Activated naive CD4-positive, alpha-beta T cell treated with anti-CD3 and anti-CD28 coated beads for 36 hours (primary cell): ENCODE data around the gene ACSL6. TPM values are rescaled to one million over a fixed set of nuclear protein-coding genes. Genes with fewer than 3 reads are reported as not detected.

ENCODE experiments used
- CTCF ChIA-PET: fragments of 350-600 bp; sonication (Branson Sonifier 250); formaldehyde crosslinking; loops from one replicate; lab custom pipeline; 2021; ENCODE audit warnings: antibody characterized with exemption; lab: Charles Lee
- DNase-seq: peaks from one replicate; pipeline ENCODE4 v3.0.0-alpha.2; 2020
- H3K27ac Mint-ChIP-seq: one replicate; pipeline ENCODE4 v1.8.0; 2021; ENCODE audit warnings: mild to moderate bottlenecking, mixed read lengths
- H3K27me3 Mint-ChIP-seq: one replicate; pipeline ENCODE4 v1.8.0; 2021; ENCODE audit warnings: low read depth, mixed read lengths
- H3K36me3 Mint-ChIP-seq: one replicate; pipeline ENCODE4 v1.8.0; 2021; ENCODE audit warnings: low read depth, mixed read lengths
- H3K4me1 Mint-ChIP-seq: one replicate; pipeline ENCODE4 v1.8.0; 2021; ENCODE audit warnings: low read depth, mixed read lengths
- H3K4me3 Mint-ChIP-seq: one replicate; pipeline ENCODE4 v1.8.0; 2021; ENCODE audit warnings: mild to moderate bottlenecking, moderate library complexity, mixed read lengths
- H3K9me3 Mint-ChIP-seq: one replicate; pipeline ENCODE4 v1.8.0; 2021; ENCODE audit warnings: mixed read lengths
- intact Hi-C: fragments of 100-400 bp; cut with micrococcal nuclease; formaldehyde crosslinking; loops from one replicate; pipeline ENCODE4 v1.15.1; 2023
- total RNA-seq, 2 experiments: library from RNA; stranded (reverse); gene quantifications; one replicate each; pipeline ENCODE4 v1.2.3, GENCODE V29; 2021

ACSL6 gene
- total RNA-seq = 1 to 10 TPM; 1.2 to 2.4 TPM

DNA sequence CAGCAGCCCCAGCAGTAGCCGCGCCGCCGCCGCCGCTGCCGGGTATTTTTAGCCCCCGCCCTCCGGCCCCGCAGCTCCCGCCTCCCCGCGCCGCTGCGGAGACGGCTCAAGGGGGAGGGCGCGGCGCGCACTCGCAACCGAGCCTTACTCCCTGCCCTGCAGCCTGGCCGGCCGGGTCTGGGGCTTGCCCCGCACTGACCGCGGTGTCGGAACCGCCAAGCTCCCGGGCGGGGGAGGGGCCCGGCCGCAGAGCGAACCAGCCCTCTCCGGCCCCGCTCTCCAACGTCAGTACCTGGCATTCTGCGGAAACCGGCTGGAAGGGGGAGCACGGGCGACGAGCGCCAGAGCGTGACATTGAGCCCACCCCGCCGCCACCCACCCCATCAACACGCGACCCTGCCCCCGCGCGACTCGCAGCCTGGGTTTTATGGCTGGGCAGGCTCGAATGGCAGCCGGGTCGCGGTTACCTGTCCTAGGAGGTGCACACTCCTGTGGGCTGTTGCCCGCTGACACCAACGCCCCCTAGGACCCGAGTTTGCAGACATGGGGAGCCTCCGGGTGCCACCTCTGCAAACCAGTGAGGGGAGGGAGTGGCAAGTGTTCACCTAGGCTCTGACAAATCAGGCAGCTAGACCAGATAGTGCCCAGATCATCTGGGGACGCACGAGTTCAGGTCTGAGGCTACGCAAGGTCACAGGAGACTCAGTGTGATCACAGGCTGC is at the start of gene ACSL6:
ACSL6 (minus strand) TSS at position 37 of the 722 bp plus-strand sequence. CDS start 105 bp downstream, outside the sequence.
- Mint-ChIP-seq H3K27me3 (peaks cover 46% of the 10 kb centered on the region), H3K36me3 (no peaks in the 10 kb centered on the region), H3K27ac (no peak within 1 kb of the TSS)

DNA sequence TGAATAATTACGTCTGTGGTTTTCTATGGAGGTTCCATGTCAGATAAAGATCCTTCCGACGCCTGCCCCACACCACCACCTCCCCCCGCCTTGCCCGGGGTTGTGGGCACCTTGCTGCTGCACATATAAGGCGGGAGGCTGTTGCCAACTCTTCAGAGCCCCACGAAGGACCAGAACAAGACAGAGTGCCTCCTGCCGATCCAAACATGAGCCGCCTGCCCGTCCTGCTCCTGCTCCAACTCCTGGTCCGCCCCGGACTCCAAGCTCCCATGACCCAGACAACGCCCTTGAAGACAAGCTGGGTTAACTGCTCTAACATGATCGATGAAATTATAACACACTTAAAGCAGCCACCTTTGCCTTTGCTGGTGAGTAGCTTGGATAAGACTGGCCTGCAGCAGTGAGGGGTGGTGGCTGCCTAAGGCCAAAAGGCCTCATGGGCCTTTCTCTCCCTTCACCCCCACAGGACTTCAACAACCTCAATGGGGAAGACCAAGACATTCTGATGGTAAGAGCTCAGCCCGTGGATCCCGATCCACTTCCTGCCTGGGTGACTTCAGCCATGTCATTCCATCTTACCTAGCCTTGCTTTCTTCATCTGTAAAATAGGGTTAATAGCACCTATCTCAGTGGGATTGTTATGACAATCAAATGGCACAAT is 49.2 kb upstream of the ACSL6 start, which contains the start of gene IL3:
IL3 (plus strand) TSS at position 155 of the 661 bp plus-strand sequence; CDS start at position 207, 52 bp downstream.
- CTCF ChIA-PET = interaction anchor here (1.4 to 4.8 kb wide), 4 partner anchors 53 to 471 kb away, joined by 5 to 30 read pairs (median 15); no protein-coding TSS in a partner anchor
- intact Hi-C loops = loop anchor here (5.0 kb wide), 2 partner anchors 263 to 307 kb away; partner anchors contain the start of genes FNIP1 and SLC22A5
- Mint-ChIP-seq H3K9me3 (no peaks in the 10 kb centered on the region), H3K4me1 (peaks cover 20% of the 10 kb centered on the region), H3K4me3 (no peak within 1 kb of the TSS), H3K27ac (no peak within 1 kb of the TSS), H3K36me3 (no peaks in the 10 kb centered on the region), H3K27me3 (no peaks in the 10 kb centered on the region)
- DNase-seq = no peak

More for the DNA sequence above, at the start of gene ACSL6:
- Mint-ChIP-seq H3K4me3 (peak within 1 kb of the TSS; percentile 65), H3K9me3 (no peaks in the 10 kb centered on the region), H3K4me1 (peaks cover 15% of the 10 kb centered on the region)
- intact Hi-C loops = loop anchor here (2.0 kb wide), 1 partner anchor 13 kb away; no protein-coding TSS in a partner anchor
- CTCF ChIA-PET = interaction anchor here (0.8 to 7.2 kb wide), 2 partner anchors 422 to 423 kb away, joined by 7 to 130 read pairs; no protein-coding TSS in a partner anchor
- DNase-seq = peak; percentile 49

DNA sequence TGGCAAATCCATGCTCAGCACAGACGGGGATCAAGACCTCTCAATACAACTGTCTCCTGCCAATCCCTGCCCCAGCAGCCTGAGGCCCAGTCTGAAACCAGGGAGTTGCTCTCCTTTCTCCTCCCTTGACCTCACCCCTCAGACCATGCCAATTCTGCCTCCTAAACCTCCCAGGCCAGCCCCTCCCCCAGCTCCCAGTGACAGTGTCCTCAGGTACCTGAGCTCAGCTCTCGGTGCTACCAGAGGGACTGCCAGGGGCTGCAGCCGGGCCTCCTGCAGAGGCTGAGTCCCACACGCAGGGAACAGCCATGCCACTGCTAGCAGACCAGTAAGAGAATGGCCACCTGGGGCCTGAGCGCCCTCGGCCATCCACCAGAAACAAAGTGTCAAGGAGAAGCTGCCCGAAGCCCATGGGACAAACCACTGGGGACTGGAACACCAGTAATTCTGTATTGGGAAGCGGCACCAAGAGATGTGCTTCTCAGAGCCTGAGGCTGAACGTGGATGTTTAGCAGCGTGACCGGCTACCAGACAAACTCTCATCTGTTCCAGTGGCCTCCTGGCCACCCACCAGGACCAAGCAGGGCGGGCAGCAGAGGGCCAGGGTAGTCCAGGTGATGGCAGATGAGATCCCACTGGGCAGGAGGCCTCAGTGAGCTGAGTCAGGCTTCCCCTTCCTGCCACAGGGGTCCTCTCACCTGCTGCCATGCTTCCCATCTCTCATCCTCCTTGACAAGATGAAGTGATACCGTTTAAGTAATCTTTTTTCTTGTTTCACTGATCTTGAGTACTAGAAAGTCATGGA is 48.4 kb upstream of the ACSL6 start:
- no peak overlapping the region for H3K4me3 Mint-ChIP-seq
- H3K27me3 Mint-ChIP-seq = no peaks in the 10 kb centered on the region
- intact Hi-C loops = loop anchor here (5.0 kb wide), 2 partner anchors 263 to 307 kb away; partner anchors contain the start of genes FNIP1 and SLC22A5
- no peaks in the 10 kb centered on the region for H3K9me3 Mint-ChIP-seq
- DNase-seq = no peak
- H3K36me3 Mint-ChIP-seq = no peaks in the 10 kb centered on the region
- CTCF ChIA-PET = interaction anchor here (1.4 to 3.8 kb wide), 2 partner anchors 52 to 471 kb away, joined by 5 to 20 read pairs; no protein-coding TSS in a partner anchor
- H3K27ac Mint-ChIP-seq = no peak overlapping the region
- peaks cover 14% of the 10 kb centered on the region for H3K4me1 Mint-ChIP-seq

GRCh38 chr5:132059043-132059695 is 47.7 kb upstream of the ACSL6 start:
- peak; percentile 6 for DNase-seq
- intact Hi-C loops = no loop called here
- Mint-ChIP-seq H3K27ac (no peak overlapping the region), H3K9me3 (no peaks in the 10 kb centered on the region), H3K4me1 (peaks cover 10% of the 10 kb centered on the region), H3K36me3 (no peaks in the 10 kb centered on the region), H3K27me3 (no peaks in the 10 kb centered on the region), H3K4me3 (no peak overlapping the region)
- CTCF ChIA-PET = no interaction called here

GRCh38 chr5:132058646-132059042 is 47.2 kb upstream of the ACSL6 start:
- no peak overlapping the region for H3K27ac Mint-ChIP-seq
- CTCF ChIA-PET = no interaction called here
- no peaks in the 10 kb centered on the region for H3K9me3 Mint-ChIP-seq
- H3K4me1 Mint-ChIP-seq = peaks cover 10% of the 10 kb centered on the region
- no peak for DNase-seq
- no peaks in the 10 kb centered on the region for H3K36me3 Mint-ChIP-seq
- no peak overlapping the region for H3K4me3 Mint-ChIP-seq
- H3K27me3 Mint-ChIP-seq = no peaks in the 10 kb centered on the region
- intact Hi-C loops = no loop called here

DNA sequence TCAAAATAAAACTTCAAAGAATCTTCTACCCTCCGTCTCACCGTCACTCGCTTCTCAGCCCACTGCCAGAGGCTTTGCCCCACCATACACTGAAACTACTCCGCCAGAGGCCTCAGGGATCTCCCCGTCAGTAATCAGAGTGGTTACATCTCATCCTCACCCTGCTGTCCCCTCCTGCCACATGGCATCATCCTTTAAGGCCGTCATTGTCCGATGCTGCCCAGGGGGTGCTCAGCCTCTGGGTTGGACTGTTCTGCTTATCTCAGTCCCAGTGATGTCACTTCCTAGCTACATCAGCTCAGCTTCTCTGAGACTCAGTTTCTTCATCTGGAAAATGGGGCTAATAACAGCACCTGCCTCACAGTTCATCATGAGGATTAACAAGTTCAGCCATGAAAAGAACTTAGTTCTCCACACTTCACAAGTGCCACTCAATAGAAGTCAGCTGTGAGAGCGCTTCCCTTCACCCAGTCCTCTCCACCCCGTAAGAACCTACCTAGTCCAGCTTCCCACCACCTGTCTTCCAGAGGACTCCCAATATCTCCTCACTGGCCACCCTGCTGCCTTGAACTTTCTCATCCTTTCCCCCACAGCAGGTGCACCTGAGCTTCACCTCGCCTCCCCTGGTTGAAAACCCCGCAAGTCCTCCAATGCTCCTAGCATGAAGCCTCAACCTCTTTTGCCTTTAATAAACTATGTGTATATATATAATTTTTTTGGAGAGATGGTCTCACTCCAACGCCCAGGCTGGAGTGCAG is 46.2 kb upstream of the ACSL6 start:
- Mint-ChIP-seq H3K27ac (no peak overlapping the region), H3K9me3 (no peaks in the 10 kb centered on the region), H3K27me3 (no peaks in the 10 kb centered on the region), H3K4me1 (peaks cover 7% of the 10 kb centered on the region), H3K36me3 (no peaks in the 10 kb centered on the region), H3K4me3 (no peak overlapping the region)
- DNase-seq = no peak
- intact Hi-C loops = no loop called here
- CTCF ChIA-PET = no interaction called here

- intact Hi-C loops = no loop called here
- Mint-ChIP-seq H3K27ac (no peak overlapping the region), H3K4me3 (no peak overlapping the region), H3K9me3 (no peaks in the 10 kb centered on the region), H3K36me3 (no peaks in the 10 kb centered on the region), H3K27me3 (no peaks in the 10 kb centered on the region), H3K4me1 (peaks cover 7% of the 10 kb centered on the region)
- CTCF ChIA-PET = interaction anchor here (0.6 kb wide), 1 partner anchor 641 kb away, joined by 3 read pairs; no protein-coding TSS in a partner anchor
- DNase-seq = no peak
Measured at GRCh38 chr5:132056610-132057497, 45.4 kb upstream of the ACSL6 start.

- H3K9me3 Mint-ChIP-seq = no peaks in the 10 kb centered on the region
- intact Hi-C loops = no loop called here
- no peaks in the 10 kb centered on the region for H3K27me3 Mint-ChIP-seq
- DNase-seq = no peak
- CTCF ChIA-PET = interaction anchor here (1.4 kb wide), 1 partner anchor 9 kb away, joined by 5 read pairs; no protein-coding TSS in a partner anchor
- peaks cover 7% of the 10 kb centered on the region for H3K4me1 Mint-ChIP-seq
- no peak overlapping the region for H3K4me3 Mint-ChIP-seq
- no peaks in the 10 kb centered on the region for H3K36me3 Mint-ChIP-seq
- H3K27ac Mint-ChIP-seq = no peak overlapping the region
Measured at GRCh38 chr5:132055808-132056609, 44.6 kb upstream of the ACSL6 start.

GRCh38 chr5:132055441-132055807 is 44.0 kb upstream of the ACSL6 start:
- H3K27ac Mint-ChIP-seq = no peak overlapping the region
- intact Hi-C loops = no loop called here
- CTCF ChIA-PET = interaction anchor here (1.4 kb wide), 1 partner anchor 9 kb away, joined by 5 read pairs; no protein-coding TSS in a partner anchor
- no peaks in the 10 kb centered on the region for H3K9me3 Mint-ChIP-seq
- peaks cover 7% of the 10 kb centered on the region for H3K4me1 Mint-ChIP-seq
- H3K36me3 Mint-ChIP-seq = no peaks in the 10 kb centered on the region
- no peak for DNase-seq
- no peaks in the 10 kb centered on the region for H3K27me3 Mint-ChIP-seq
- H3K4me3 Mint-ChIP-seq = no peak overlapping the region
